GDM1 (cell line): ENCODE measurements around the gene MYO9A.
"Not testable (repeated sequence)": the region's sequence is repeated elsewhere in the genome, so short reads cannot be mapped to it uniquely, and the experiment has no call there.

Experiments used
- DNase-seq: peaks from one replicate; lab custom pipeline; 2025; lab: John Stamatoyannopoulos, UW

Gene MYO9A

DNA sequence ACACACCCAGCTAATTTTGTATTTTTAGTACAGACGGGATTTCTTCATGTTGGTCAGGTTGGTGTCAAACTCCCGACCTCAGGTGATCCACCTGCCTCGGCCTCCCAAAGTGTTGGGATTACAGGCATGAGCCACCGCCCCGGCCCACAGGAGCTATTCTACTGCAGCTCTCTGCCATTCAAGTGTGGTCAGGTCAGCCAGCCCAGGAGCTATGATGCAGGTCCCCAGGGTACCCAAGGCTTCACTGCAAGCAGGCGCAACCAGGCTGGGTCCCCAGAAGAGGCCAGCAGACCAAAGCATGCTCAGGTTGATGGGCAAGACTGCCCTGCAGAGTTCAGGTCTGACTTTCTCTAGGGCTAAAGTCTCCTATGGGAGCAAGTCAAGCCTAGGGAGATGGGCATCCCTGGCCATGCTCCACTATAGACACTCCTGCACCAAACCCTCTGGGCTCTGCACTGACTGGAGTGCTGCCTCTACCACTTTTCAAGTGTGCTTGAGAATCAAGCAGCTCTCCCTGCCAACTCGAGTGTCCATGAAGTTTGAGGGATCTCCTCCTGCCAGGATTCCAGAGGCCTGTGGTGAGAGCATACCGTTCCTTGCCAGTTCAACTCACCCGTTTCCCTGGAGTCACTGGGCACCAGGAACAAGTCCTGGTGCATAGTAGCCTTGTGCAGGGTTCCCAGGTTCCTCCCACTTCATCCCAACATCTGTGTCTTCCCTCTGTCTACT, 30.9 kb downstream of the MYO9A start:
- no peak for DNase-seq

DNA sequence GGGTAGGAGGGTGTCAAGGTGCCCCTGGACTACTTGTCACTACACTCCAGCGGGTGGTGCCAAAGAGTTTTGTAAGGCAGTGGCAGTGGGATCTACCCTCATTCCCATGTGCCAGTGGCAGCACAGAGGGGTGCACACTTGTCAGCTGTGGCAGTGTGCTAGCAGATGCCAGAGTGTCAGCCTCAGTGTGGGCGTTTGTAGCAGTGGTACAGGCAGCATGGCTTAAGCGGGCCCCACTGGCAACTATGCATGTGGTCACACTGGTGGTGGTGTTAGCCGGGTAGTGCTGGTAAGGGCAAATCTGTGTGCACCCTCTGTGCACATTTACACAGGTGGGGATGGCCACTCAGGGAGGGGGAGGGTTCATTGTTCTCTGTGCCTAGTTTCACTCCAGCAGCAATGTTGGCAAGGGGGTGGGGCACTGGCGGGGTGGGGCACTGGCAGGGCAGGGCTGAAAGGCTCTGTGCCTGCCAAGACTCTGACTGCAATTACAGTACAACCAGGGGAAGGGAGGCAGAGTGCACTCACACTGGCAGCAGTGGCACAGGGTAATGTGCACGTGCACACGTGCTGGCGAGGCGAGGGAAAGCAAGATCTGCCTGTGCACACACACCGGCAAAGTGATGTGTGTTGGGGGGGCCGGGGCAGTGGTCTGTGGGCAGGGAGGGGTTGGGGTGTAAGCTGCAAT, 31.8 kb downstream of the MYO9A start:
- DNase-seq = no peak

DNA sequence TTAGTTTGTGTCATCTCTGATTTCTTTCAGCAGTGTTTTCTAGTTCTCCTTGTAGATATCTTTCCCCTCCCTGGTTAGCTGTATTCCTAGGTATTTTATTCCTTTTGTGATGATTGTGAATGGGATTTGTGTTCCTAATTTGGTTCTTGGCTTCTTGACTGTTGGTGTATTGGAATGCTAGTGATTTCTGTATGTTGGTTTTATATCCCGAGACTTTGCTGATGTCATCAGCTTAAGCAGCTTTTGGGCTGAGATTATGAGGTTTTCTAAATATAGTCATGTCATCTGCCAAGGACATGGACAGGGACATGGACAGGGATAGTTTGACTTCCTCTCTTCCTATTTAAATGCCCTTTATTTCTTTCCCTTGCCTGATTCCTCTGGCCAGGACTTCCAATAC, 35.8 kb downstream of the MYO9A start:
- no peak for DNase-seq

DNA sequence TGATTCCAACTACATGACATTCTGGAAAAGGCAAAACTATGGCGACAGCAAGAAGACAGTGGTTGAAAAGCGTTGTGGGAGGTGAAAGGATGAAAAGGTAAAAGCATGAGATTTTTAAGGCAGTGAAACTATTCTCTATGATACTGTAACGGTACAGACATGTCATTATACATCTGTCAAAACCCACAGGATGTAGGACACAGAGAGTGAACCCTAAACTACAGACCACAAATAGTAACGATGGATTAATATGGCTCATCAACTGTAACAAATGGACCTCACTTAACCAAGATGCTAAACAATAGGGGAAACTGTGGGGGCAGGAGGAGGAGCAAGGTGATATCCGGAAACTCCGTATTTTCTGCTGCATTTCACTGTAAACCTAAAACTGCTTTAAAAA, 39.1 kb downstream of the MYO9A start:
- no peak for DNase-seq

DNA sequence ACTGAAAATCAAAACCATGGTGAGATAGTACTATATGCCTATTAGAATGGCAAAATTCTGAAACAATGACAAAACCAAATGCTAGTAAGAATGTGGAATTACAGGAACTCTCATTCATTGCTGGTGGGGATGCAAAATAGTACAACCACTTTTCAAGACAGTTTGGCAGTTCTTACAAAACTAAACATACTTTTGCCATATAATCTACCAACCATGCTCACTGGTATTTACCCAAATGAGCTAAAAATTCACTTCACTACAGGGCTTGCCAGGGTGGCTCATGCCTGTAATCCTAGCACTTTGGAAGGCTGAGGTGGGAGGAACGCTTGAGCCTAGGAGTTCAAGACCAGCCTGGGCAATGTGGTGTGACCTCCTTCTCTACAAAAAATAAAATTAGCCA, 40.0 kb downstream of the MYO9A start:
- no peak for DNase-seq

DNA sequence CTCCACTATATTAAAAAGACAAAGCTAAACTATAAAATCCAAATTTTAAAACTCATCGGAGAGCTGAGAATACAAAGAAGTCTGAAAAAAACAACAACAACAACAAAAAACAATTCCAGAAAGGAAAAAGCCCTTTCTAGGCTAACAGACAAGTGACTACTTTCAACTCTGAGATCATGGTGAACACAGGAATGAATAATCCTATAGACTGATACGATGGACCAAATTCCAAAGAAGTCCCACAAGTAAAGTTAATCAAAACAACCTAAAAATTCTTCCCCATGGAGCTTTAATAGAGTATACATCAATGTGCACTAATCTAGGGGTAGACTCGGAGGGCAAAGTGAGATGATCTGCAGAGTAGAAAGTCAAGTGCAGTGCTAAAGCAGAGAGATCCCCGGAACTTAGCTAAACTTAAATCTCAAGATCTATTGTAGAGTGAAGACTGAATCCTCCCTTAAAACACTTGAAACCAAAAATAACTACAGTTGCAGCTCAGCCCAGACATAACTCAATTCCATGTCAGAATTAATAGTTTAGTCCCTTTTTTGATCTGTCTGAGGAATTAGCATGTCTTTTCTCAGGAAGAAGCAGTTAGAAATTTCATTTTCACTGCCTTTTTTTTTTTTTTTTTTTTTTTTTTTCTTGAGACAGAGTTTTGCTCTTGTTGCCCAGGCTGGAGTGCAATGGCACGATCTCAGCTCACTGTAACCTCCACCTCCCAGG, 43.5 kb downstream of the MYO9A start:
- no peak for DNase-seq

DNA sequence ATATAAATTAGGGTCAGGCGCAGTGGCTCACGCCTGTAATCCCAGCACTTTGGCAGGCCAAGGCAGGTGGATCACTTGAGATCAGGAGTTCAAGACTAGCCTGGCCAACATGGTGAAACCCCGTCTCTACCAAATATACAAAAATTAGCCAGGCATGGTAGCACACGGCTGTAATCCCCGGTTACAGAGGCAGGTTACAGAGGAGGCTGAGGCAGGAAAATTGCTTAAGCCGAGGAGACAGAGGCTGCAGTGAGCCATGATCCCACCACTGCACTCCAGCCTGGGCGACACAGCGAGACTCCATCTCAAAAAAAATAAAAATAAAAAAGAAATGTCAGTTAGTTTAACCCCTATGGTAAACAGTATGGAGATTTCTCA, 46.5 kb downstream of the MYO9A start:
- not testable (repeated sequence) for DNase-seq

DNA sequence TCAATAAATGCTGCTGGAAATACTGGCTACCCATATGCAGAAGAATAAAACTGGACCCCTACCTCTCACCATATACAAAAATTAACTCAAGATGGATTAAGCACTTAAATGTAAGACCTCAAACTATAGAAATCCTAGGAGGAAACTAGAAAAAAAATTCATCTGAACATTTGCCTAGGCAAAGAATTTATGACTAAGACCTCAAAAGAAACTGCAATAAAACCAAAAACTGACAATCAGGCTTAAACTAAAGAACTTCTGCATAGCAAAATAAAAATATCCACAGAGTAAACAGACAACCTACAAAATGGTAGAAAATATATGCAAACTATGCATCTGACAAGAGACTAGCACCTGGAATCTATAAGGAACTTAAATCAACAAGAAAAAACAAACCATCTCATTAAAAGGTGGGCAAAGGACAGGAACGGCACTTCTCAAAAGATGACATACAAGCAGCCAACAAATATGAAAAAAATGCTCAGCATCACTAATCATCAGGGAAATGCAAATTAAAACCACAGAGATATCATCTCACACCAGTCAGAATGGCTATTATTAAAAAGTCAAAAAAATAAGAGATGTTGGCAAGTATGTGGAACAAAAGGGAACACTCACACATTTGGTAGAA, 47.0 kb downstream of the MYO9A start:
- DNase-seq = no peak

DNA sequence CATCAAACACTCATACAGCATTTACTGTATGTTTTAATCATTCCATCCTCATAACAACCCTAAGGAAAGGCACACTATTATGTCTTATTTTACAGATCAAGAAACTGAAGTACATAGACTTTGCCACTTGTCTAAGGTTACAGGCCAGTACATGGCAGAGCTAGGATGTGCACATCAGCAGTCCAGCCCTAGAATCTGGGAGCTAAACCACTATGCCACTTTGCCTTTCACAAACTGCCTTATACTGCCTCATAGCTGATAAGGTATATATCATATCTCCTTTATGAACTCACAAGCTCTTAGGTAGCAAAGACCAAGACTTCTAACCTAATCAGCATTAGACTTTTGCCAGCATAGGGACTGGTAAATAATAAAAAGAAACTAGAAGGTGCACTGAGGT, 49.1 kb downstream of the MYO9A start:
- DNase-seq = no peak

DNA sequence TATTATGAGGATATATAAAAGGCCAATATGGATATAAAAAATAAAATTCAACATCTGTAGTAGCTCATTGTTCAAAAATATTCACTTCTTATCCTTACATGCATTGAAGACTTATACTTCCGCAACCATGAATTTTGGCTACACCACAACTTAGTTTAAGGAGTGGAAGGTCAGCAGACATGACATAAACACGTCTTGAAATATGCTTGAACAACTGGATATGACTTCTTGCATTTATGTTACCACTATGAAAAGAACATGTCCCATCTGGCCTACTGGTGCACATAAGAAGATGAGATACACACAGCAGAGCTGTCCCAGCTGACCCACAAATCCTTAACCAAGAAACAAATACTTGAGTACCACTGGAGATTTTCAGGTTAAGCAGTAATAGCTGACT, 52.1 kb downstream of the MYO9A start:
- DNase-seq = no peak

DNA sequence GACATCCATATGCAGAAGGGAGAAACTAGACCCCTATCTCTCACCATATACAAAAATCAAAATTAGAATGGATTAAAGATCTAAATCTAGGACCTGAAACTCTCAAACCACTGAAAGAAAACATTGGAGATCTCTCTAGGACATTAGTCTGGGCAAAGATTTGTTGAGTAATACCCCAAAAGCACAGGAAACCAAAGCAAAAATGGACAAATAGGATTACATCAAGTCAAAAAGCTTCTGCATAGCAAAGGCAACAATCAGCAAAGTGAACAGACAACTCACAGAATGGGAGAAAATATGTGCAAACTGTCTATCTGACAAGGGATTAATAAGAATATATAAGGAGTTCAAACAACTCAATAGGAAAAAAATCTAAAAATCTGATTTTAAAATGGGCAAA, 54.8 kb downstream of the MYO9A start:
- no peak for DNase-seq

DNA sequence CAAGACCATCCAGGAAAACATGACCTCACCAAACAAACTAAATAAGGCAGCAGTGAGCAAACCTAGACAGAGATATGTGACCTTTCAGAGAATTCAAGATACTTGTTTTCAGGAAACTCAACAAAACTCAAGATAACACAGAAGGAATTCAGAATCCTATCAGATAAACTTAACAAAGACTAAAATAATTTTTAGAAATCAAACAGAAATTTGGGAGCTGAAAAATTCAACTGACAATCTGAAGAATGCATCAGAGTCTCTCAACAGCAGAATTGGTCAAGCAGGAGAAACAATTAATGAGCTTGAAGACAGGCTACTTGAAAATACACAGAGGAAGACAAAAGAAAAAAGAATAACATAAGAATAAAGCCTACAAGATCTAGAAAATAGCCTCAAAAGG, 55.6 kb downstream of the MYO9A start:
- DNase-seq = no peak

DNA sequence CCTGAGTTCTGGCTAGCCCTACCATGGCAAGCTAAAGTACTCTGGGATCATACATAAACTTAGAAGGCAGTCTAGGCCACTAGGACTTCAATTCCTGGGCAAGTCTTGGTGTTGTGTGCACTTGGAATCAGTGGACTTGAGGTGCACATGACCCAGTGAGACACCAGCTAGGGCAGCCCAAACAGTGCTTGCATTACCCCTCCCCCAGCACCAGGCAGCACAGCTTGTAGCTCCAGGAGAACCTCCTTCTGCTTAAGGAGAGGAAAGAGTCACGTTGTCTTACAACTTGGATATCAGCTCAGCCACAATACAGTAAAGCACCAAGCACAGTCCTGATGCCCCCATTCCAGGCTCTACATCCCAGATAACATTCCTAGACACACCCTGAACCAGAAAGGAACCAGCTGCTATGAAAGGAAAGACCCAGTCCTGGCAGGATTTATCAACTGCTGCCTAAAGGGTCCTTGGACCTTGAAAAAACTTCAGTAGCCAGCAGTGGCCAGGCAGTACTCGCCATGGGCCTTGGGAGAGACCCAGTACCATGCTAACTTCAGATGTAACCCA, 57.2 kb downstream of the MYO9A start:
- DNase-seq = no peak

DNA sequence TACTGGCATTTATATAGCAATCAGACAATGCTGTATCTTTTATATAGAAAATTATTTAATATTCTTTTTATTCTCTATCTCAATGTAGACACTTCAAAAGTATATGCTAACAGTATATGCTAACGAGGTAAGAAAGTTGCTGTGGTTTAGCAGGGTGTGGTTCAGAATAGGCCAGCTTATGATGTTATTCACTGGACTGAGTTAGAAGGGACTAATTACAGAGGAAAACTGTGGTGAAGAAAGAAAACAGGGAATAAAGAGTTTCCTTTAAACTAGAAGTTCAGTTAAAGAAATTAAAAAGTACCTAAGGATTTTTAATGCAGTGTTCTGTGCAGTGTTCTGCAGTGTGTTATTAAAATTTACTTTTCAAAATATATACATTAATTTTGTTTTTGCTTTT, 59.4 kb downstream of the MYO9A start:
- DNase-seq = no peak

DNA sequence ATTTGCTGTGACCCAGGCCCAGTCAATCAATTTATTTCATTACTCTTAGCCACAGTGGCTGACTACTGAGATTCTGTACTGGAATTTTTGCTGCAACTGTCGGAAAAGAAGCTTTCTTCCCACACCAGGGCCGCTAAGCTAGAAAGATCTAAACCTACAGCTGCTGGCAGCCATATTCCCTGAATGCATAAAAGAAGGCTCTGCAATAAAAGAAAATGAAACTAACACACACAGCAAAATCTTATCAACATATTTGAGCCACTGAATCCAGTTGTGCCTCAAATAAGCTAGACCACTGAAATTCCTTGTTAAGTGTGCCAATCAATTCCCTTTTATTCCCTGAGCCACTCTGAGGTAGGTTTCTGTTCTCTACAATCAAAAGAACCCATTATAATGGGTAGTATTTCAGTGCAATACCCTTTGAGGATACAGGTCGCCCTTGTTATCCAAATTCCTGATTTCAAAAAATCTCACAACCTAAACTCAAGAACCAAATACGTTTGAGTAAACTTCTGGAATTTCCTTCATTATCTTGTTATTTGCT, 60.3 kb downstream of the MYO9A start:
- DNase-seq = no peak

DNA sequence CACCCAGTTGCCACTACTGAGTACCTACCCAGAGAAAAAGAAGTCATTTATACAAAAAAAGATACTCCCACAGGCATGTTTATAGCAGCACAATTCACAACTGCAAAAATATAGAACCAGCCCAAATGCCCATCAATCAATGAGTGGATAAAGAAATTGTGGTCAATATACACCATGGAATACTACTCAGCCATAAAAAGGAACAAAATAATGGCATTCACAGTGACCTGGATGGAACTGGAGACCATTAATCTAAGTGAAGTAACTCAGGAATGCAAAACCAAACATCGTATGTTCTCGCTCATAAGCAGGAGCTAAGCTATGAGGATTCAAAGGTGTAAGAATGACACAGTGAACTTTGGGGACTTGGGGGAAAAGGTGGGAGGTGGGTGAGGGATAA, 61.7 kb downstream of the MYO9A start:
- DNase-seq = not testable (repeated sequence)

DNA sequence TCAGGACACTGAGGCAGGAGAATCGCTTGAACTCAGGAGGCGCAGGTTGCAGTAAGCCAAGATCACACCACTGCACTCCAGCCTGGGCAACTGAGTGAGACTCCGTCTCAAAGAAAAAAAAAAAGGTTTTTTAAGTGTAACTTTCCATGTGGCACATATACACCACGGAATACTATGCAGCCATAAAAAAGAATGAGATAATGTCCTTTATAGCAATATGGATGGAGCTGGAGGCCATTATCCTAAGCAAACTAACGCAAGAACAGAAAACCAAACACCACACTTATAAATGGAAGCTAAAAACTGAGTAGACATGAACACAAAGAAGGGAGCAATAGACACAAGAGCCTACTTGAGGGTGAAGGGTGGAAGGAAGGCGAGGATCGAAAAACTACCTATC, 64.7 kb downstream of the MYO9A start:
- not testable (repeated sequence) for DNase-seq

DNA sequence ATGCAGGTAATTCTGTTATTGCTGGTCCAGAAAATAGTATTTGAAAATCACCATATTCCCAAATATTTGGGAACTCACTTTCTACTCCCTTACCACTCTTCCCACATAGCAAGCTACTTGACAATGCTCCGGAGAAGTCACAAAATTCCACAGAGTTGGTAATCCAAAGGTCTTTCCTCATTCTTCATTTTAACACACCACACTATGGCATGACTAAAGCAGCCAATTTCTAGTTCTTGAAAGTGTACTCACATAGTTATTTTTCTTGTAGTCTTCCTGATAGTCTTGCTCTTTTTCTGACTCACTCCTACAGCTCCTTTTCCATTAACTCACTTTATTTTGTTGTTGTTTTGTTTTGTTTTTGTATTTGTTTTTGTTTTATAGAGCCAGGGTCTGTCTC, 67.2 kb downstream of the MYO9A start:
- no peak for DNase-seq

DNA sequence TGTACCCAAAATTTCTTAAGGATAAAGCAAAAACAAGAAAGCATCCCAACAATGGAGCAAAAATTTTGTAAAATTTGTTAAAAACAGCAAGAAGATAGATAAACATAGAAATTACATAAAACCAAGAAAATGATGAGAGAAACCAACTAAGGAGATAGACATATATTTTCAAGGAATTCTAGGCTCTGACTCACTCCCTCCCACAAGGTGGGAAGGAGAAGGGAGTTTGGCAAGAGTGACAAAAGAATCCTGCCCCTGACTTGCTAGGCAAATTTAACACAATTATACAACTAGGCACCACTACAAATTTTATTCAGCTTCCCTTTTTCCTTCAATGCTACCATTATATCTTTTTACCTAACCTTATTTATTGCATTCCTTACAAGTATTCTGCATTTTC, 70.9 kb downstream of the MYO9A start:
- no peak for DNase-seq

DNA sequence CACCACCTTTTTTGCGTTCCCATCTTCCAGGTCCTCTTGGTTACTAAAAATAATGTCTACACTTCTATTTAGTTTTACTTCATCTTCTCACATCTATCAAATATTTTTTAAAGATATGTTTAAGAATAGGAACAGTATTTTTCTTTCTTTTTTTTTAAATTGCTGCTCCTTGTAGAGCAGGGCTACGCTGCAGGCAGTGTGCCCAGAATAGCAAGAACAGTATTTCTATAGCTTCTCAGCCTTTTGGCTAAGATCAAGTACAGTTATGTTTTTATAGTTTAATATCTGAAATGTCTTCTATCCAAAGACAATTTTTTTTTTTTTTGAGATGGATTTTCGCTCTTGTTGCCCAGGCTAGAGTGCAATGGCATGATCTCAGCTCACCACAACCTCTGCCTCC, 73.0 kb downstream of the MYO9A start:
- no peak for DNase-seq

DNA sequence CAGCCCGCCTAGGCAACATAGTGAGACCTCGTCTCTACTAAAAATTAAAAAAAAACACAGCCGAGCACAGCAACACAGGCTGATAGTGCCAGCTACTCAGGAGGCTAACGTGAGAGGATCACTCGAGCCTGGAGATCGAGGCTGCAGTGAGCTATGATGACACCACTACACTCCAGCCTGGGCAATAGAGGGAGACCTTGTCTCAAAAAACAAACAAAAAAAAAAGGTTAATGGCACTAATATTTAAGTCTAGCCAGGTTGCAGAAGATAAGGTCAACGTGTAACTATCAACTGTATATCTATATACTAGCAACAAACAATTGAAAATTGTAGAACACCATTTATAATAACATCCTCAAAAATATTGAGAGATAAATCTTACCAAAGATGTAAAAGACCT, 75.1 kb downstream of the MYO9A start:
- no peak for DNase-seq

DNA sequence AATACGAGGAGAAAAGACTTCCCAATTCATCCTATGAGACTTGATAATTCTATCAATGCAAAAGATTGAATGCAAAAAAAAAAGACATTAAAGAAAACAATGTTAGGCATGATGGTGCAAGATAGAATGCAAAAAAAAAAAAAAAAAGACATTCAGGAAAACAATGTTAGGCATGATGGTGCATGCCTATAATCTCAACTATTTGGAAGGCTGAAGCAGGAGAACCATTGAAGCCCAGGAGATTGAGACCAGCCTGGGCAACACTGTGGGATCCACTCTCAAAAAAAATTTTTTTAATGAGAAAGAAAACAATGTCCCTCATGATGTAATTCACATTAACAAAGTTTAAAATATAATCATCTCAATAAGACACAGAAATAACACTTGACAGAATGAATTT, 75.9 kb downstream of the MYO9A start:
- no peak for DNase-seq
